Measurements from ENCODE around the gene PTPRCAP.

Gene PTPRCAP

GRCh38 chr11:67441098-67441563 lies 3.6 kb upstream of the PTPRCAP start:
- no peak overlapping the region for H3K4me3 ChIP-seq (ENCODE audit: low read length)
- H3K9me3 ChIP-seq (ENCODE audit: low read length): no peaks in the 10 kb centered on the region
- no peak overlapping the region for H2AFZ ChIP-seq (ENCODE audit: low read depth, low read length)
- no peaks in the 10 kb centered on the region for H3K27me3 ChIP-seq (ENCODE audit: insufficient read depth, low read length)
- H3K4me1 ChIP-seq (ENCODE audit: insufficient read depth, low read length): peaks cover 7% of the 10 kb centered on the region
- peaks cover 21% of the 10 kb centered on the region for H3K36me3 ChIP-seq (ENCODE audit: insufficient read depth, low read length)

GRCh38 chr11:67440229-67441097 lies 3.0 kb upstream of the PTPRCAP start:
- no peak overlapping the region for H3K4me3 ChIP-seq (ENCODE audit: low read length)
- H3K36me3 ChIP-seq (ENCODE audit: insufficient read depth, low read length): peaks cover 27% of the 10 kb centered on the region
- no peak overlapping the region for H2AFZ ChIP-seq (ENCODE audit: low read depth, low read length)
- peaks cover 7% of the 10 kb centered on the region for H3K4me1 ChIP-seq (ENCODE audit: insufficient read depth, low read length)
- no peaks in the 10 kb centered on the region for H3K27me3 ChIP-seq (ENCODE audit: insufficient read depth, low read length)
- H3K9me3 ChIP-seq (ENCODE audit: low read length): no peaks in the 10 kb centered on the region

- Histone ChIP-seq H3K4me1 (ENCODE audit: insufficient read depth, low read length) (peaks cover 7% of the 10 kb centered on the region), H3K9me3 (ENCODE audit: low read length) (no peaks in the 10 kb centered on the region), H3K27me3 (ENCODE audit: insufficient read depth, low read length) (no peaks in the 10 kb centered on the region), H2AFZ (ENCODE audit: low read depth, low read length) (no peak overlapping the region), H3K36me3 (ENCODE audit: insufficient read depth, low read length) (peaks cover 32% of the 10 kb centered on the region), H3K4me3 (ENCODE audit: low read length) (no peak overlapping the region)
Measured at GRCh38 chr11:67439321-67440228, 2.1 kb upstream of the PTPRCAP start.

GRCh38 chr11:67438158-67438902 lies 848 bp upstream of the PTPRCAP start:
- peaks cover 43% of the 10 kb centered on the region for H3K36me3 ChIP-seq (ENCODE audit: insufficient read depth, low read length)

GRCh38 chr11:67437809-67438157 lies 301 bp upstream of the PTPRCAP start:
- H2AFZ ChIP-seq (ENCODE audit: low read depth, low read length): no peak overlapping the region
- no peaks in the 10 kb centered on the region for H3K27me3 ChIP-seq (ENCODE audit: insufficient read depth, low read length)
- H3K36me3 ChIP-seq (ENCODE audit: insufficient read depth, low read length): peaks cover 48% of the 10 kb centered on the region
- no peak overlapping the region for H3K4me3 ChIP-seq (ENCODE audit: low read length)
- H3K4me1 ChIP-seq (ENCODE audit: insufficient read depth, low read length): peaks cover 5% of the 10 kb centered on the region
- H3K9me3 ChIP-seq (ENCODE audit: low read length): no peaks in the 10 kb centered on the region

More at GRCh38 chr11:67438158-67438902, 848 bp upstream of the PTPRCAP start:
- peaks cover 7% of the 10 kb centered on the region for H3K4me1 ChIP-seq (ENCODE audit: insufficient read depth, low read length)
- no peaks in the 10 kb centered on the region for H3K27me3 ChIP-seq (ENCODE audit: insufficient read depth, low read length)
- no peaks in the 10 kb centered on the region for H3K9me3 ChIP-seq (ENCODE audit: low read length)
- H2AFZ ChIP-seq (ENCODE audit: low read depth, low read length): no peak overlapping the region
- H3K4me3 ChIP-seq (ENCODE audit: low read length): no peak overlapping the region

- Histone ChIP-seq H2AFZ (ENCODE audit: low read depth, low read length) (no peak overlapping the region), H3K4me1 (ENCODE audit: insufficient read depth, low read length) (no peaks in the 10 kb centered on the region), H3K4me3 (ENCODE audit: low read length) (no peak overlapping the region), H3K9me3 (ENCODE audit: low read length) (no peaks in the 10 kb centered on the region), H3K36me3 (ENCODE audit: insufficient read depth, low read length) (peaks cover 56% of the 10 kb centered on the region), H3K27me3 (ENCODE audit: insufficient read depth, low read length) (no peaks in the 10 kb centered on the region)
Measured at GRCh38 chr11:67436459-67437081, 912 bp downstream of the PTPRCAP start.

GRCh38 chr11:67435727-67436458 lies 1.6 kb downstream of the PTPRCAP start:
- peaks cover 53% of the 10 kb centered on the region for H3K36me3 ChIP-seq (ENCODE audit: insufficient read depth, low read length)
- no peak overlapping the region for H2AFZ ChIP-seq (ENCODE audit: low read depth, low read length)
- no peaks in the 10 kb centered on the region for H3K9me3 ChIP-seq (ENCODE audit: low read length)
- no peak overlapping the region for H3K4me3 ChIP-seq (ENCODE audit: low read length)
- no peaks in the 10 kb centered on the region for H3K4me1 ChIP-seq (ENCODE audit: insufficient read depth, low read length)
- no peaks in the 10 kb centered on the region for H3K27me3 ChIP-seq (ENCODE audit: insufficient read depth, low read length)

- Histone ChIP-seq H3K9me3 (ENCODE audit: low read length) (no peaks in the 10 kb centered on the region), H3K36me3 (ENCODE audit: insufficient read depth, low read length) (peaks cover 54% of the 10 kb centered on the region), H3K4me3 (ENCODE audit: low read length) (no peak overlapping the region), H2AFZ (ENCODE audit: low read depth, low read length) (no peak overlapping the region), H3K4me1 (ENCODE audit: insufficient read depth, low read length) (no peaks in the 10 kb centered on the region), H3K27me3 (ENCODE audit: insufficient read depth, low read length) (no peaks in the 10 kb centered on the region)
Measured at GRCh38 chr11:67435031-67435726, 2.3 kb downstream of the PTPRCAP start.

GRCh38 chr11:67434395-67434881 lies 3.0 kb downstream of the PTPRCAP start:
- Histone ChIP-seq H3K27me3 (ENCODE audit: insufficient read depth, low read length) (no peaks in the 10 kb centered on the region), H2AFZ (ENCODE audit: low read depth, low read length) (no peak overlapping the region), H3K36me3 (ENCODE audit: insufficient read depth, low read length) (peaks cover 52% of the 10 kb centered on the region), H3K9me3 (ENCODE audit: low read length) (no peaks in the 10 kb centered on the region), H3K4me1 (ENCODE audit: insufficient read depth, low read length) (peaks cover 2% of the 10 kb centered on the region), H3K4me3 (ENCODE audit: low read length) (no peak overlapping the region)

- H2AFZ ChIP-seq (ENCODE audit: low read depth, low read length): no peak overlapping the region
- no peaks in the 10 kb centered on the region for H3K9me3 ChIP-seq (ENCODE audit: low read length)
- H3K4me1 ChIP-seq (ENCODE audit: insufficient read depth, low read length): peaks cover 7% of the 10 kb centered on the region
- no peak overlapping the region for H3K4me3 ChIP-seq (ENCODE audit: low read length)
- peaks cover 48% of the 10 kb centered on the region for H3K36me3 ChIP-seq (ENCODE audit: insufficient read depth, low read length)
- no peaks in the 10 kb centered on the region for H3K27me3 ChIP-seq (ENCODE audit: insufficient read depth, low read length)
Measured at GRCh38 chr11:67433536-67434394, 3.7 kb downstream of the PTPRCAP start.

Data from neuron (in vitro differentiated cells).